ENCODE measurements around the gene SMIM1. TPM values are rescaled to one million over a fixed set of nuclear protein-coding genes. Genes with fewer than 3 reads are reported as not detected.
"Not testable (repeated sequence)": the region's sequence is repeated elsewhere in the genome, so short reads cannot be mapped to it uniquely, and the experiment has no call there.

SMIM1 gene
- total RNA-seq, 1 donor from 2014 or later: 1.6 TPM

DNA sequence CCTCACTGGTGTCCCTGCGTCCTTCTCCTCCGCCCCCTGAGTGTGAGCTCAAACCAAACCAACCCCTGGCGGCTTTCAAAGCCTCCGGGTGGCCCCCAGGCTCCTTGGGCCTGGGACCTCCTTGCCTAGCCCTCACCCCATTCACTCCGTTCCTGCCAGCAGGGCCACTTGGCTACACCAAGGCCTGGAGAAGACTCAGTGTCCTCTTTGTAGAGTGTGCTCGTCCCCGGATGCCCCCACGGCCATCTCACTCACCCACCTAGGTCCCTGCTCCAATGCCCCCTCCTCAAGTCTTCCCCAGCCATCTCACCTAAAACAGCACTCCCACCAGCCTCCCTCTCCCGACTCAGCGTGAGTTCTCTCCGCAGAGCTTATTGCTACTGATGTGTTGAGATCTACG is 27.5 kb upstream of the SMIM1 start:
- Histone ChIP-seq H3K9me3 (ENCODE audit: control insufficient read depth in 3 of 3, low read length in 3 of 3) (no peaks in the 10 kb centered on the region), H3K4me1 (ENCODE audit: control insufficient read depth in 3 of 3, insufficient read depth in 3 of 3, low read length in 3 of 3) (peaks cover 23 to 39% (median 28%) of the 10 kb centered on the region in 3 donors), H3K9ac (ENCODE audit: low read depth in 1 of 3, low read length in 3 of 3) (peak overlapping the region in 2 of 3 donors; percentile 80 to 88), H3K27me3 (ENCODE audit: control insufficient read depth in 3 of 3, insufficient read depth in 3 of 3, low read length in 3 of 3) (no peaks in the 10 kb centered on the region), H3K4me3 (ENCODE audit: low read length in 3 of 3) (peak overlapping the region in 2 of 3 donors; percentile 79 to 85), H3K27ac (ENCODE audit: low read depth, low read length) (no peak overlapping the region), H3K36me3 (ENCODE audit: control insufficient read depth in 3 of 3, insufficient read depth in 3 of 3, low read length in 3 of 3) (peaks cover 18 to 25% (median 21%) of the 10 kb centered on the region in 3 donors)

DNA sequence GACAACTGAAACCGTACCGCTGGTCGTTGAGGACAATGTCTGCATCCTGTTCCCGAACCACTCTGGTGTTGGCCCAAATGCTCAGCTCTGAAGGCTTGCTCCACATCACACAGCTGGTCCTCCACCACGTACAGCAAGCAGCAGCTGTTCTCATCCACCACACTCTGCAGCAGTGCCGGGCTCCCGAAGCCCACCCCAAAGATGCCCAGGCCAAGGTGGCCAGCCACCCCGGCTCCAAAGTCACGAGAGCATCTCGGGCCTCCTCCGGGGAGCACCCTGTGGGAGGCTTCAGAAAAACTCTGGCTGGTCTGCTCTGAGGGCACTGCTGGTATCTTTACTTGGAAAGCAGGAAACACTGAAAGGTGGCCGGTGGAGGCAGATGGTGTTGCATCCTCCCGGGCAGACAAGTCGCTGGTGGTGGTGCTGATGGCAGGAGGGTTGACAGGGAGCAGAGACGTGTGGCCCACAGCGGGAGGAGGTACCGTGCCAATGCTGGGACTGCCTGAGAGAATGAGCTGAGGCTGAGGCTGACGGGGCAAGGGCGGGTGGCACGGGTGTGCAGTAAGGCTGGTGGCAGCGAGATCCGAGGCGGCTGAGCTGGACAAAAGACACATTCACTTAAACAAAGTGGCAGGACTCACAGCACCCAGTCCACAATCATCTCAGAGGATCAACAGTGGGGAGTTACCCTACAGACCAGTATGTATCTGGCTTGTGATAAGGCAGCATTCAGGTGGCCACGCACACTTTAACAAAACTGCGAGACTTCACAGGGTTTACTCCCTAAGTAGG is 26.8 kb upstream of the SMIM1 start:
- peak overlapping the region; percentile 79 for H3K27ac ChIP-seq (ENCODE audit: low read depth, low read length)
- H3K4me1 ChIP-seq (ENCODE audit: control insufficient read depth in 3 of 3, insufficient read depth in 3 of 3, low read length in 3 of 3): peaks cover 23 to 39% (median 28%) of the 10 kb centered on the region in 3 donors
- no peaks in the 10 kb centered on the region for H3K9me3 ChIP-seq (ENCODE audit: control insufficient read depth in 3 of 3, low read length in 3 of 3)
- peak overlapping the region; percentile 66 to 88 (median 80) for H3K9ac ChIP-seq (ENCODE audit: low read depth in 1 of 3, low read length in 3 of 3)
- peaks cover 0 to 1% (median 0%) of the 10 kb centered on the region in 3 donors for H3K27me3 ChIP-seq (ENCODE audit: control insufficient read depth in 3 of 3, insufficient read depth in 3 of 3, low read length in 3 of 3)
- H3K36me3 ChIP-seq (ENCODE audit: control insufficient read depth in 3 of 3, insufficient read depth in 3 of 3, low read length in 3 of 3): peaks cover 16 to 21% (median 21%) of the 10 kb centered on the region in 3 donors
- H3K4me3 ChIP-seq (ENCODE audit: low read length in 3 of 3): peak overlapping the region; percentile 65 to 85 (median 79)

DNA sequence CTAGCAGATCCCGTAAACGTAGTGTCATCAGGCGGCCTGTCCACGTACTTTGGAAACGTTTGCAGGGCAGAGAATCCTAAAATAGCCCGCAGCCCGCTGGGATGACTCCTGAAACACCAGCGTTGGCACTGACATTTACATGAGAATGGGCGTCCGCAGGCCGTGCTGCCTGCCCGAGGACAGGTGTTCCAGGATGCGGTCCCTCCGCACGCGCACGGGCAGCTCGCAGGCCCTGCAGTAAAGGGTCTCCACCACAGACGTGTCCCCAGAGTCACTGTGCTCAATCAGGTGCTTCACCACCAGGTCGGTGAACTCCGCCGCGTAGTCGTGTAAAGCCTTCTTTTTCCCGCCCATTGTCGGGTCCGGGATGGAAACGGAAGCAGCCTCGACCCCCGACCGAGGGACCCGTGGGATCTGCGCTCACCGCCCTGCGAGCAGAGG is 26.1 kb upstream of the SMIM1 start:
- peak overlapping the region; percentile 65 to 85 (median 79) for H3K4me3 ChIP-seq (ENCODE audit: low read length in 3 of 3)
- H3K4me1 ChIP-seq (ENCODE audit: control insufficient read depth in 3 of 3, insufficient read depth in 3 of 3, low read length in 3 of 3): peaks cover 23 to 39% (median 28%) of the 10 kb centered on the region in 3 donors
- no peaks in the 10 kb centered on the region for H3K9me3 ChIP-seq (ENCODE audit: control insufficient read depth in 3 of 3, low read length in 3 of 3)
- H3K27me3 ChIP-seq (ENCODE audit: control insufficient read depth in 3 of 3, insufficient read depth in 3 of 3, low read length in 3 of 3): peaks cover 0 to 2% (median 0%) of the 10 kb centered on the region in 3 donors
- H3K27ac ChIP-seq (ENCODE audit: low read depth, low read length): peak overlapping the region; percentile 79
- peak overlapping the region; percentile 66 to 88 (median 80) for H3K9ac ChIP-seq (ENCODE audit: low read depth in 1 of 3, low read length in 3 of 3)
- H3K36me3 ChIP-seq (ENCODE audit: control insufficient read depth in 3 of 3, insufficient read depth in 3 of 3, low read length in 3 of 3): peaks cover 16 to 17% (median 16%) of the 10 kb centered on the region in 3 donors

DNA sequence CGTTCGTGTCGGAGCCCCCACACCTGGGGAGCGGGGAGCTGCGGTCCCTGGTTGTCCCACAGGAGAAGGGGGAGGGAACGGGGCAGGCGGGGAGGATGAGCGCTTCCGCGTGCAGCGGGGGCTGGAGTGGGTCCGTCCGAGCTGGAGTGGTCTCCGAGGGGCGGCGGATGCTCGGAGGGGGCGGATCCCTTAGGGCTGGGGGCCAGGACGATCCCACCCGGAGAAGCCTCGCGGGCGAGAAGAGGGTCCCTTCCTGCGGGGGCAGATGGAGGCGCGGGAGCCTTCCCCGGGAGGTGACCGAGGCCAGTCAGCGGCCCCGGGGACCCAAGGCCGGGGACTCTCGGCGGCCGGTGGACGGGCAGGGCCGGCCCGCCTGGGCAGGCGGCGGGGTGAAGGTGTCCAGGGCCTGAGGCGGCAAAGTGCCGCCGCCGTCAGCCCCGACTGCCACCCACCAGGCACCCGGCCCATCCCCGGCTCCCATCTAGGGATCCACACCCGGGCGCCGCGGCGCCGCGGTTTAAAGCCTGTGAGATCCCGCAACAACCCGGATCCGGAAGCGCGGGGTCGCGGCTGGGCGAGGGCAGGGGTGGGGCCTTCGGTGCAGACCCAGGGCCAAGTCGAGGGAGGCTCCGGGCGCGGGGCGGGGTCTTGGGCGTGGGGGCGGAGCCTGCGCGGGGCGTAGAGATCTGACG is 25.6 kb upstream of the SMIM1 start:
- Histone ChIP-seq H3K4me1 (ENCODE audit: control insufficient read depth in 3 of 3, insufficient read depth in 3 of 3, low read length in 3 of 3) (peaks cover 23 to 39% (median 28%) of the 10 kb centered on the region in 3 donors), H3K27ac (ENCODE audit: low read depth, low read length) (peak overlapping the region; percentile 79), H3K36me3 (ENCODE audit: control insufficient read depth in 3 of 3, insufficient read depth in 3 of 3, low read length in 3 of 3) (peaks cover 11 to 13% (median 11%) of the 10 kb centered on the region in 3 donors), H3K9me3 (ENCODE audit: control insufficient read depth in 3 of 3, low read length in 3 of 3) (no peaks in the 10 kb centered on the region), H3K27me3 (ENCODE audit: control insufficient read depth in 3 of 3, insufficient read depth in 3 of 3, low read length in 3 of 3) (peaks cover 0 to 2% (median 0%) of the 10 kb centered on the region in 3 donors), H3K4me3 (ENCODE audit: low read length in 3 of 3) (peak overlapping the region; percentile 70 to 85 (median 79)), H3K9ac (ENCODE audit: low read depth in 1 of 3, low read length in 3 of 3) (peak overlapping the region; percentile 66 to 88 (median 80))

DNA sequence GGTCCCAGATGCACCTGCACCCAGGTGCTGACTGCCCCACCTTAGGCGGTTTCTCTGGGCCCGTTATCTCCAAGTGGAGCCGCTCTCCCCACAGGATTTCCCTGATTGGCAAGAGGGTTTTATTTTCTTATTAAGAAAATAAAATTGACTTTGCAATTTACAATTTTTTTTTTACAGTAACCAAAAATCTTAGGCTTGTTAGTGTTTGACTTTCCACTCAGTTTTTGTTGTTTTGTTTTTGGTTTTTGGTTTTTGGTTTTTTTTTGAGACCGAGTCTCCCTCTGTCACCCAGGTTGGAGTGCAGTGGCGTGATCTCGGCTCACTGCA is 25.1 kb upstream of the SMIM1 start:
- peak overlapping the region; percentile 33 to 88 (median 59) for H3K9ac ChIP-seq (ENCODE audit: low read depth in 1 of 3, low read length in 3 of 3)
- H3K27me3 ChIP-seq (ENCODE audit: control insufficient read depth in 3 of 3, insufficient read depth in 3 of 3, low read length in 3 of 3): peaks cover 0 to 4% (median 0%) of the 10 kb centered on the region in 3 donors
- no peaks in the 10 kb centered on the region for H3K9me3 ChIP-seq (ENCODE audit: control insufficient read depth in 3 of 3, low read length in 3 of 3)
- peak overlapping the region; percentile 79 for H3K27ac ChIP-seq (ENCODE audit: low read depth, low read length)
- peaks cover 23 to 38% (median 28%) of the 10 kb centered on the region in 3 donors for H3K4me1 ChIP-seq (ENCODE audit: control insufficient read depth in 3 of 3, insufficient read depth in 3 of 3, low read length in 3 of 3)
- H3K4me3 ChIP-seq (ENCODE audit: low read length in 3 of 3): peak overlapping the region; percentile 70 to 85 (median 79)
- H3K36me3 ChIP-seq (ENCODE audit: control insufficient read depth in 3 of 3, insufficient read depth in 3 of 3, low read length in 3 of 3): peaks cover 6 to 9% (median 6%) of the 10 kb centered on the region in 3 donors

DNA sequence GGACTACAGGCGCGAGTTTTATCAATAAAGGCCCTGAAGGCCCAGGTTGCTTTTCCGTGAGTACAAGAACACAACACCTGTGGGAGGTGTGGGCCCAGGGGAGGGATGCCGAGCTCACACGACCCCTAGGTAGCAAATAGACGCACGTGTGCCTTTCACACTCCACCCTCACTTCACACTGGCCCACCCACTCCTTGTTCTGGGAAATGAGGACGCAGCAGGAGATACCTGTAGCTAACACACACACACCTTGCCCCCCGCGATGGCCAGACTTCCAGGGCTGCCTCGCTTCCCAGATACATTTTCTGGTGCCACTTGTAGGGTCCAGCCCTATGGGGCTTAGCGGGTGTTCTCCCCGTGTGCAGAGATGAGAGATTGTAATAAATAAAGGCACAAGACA is 24.6 kb upstream of the SMIM1 start:
- H3K27ac ChIP-seq (ENCODE audit: low read depth, low read length): no peak overlapping the region
- peaks cover 1 to 5% (median 2%) of the 10 kb centered on the region in 3 donors for H3K36me3 ChIP-seq (ENCODE audit: control insufficient read depth in 3 of 3, insufficient read depth in 3 of 3, low read length in 3 of 3)
- peak overlapping the region in 1 of 3 donors; percentile 79 for H3K4me3 ChIP-seq (ENCODE audit: low read length in 3 of 3)
- H3K4me1 ChIP-seq (ENCODE audit: control insufficient read depth in 3 of 3, insufficient read depth in 3 of 3, low read length in 3 of 3): peaks cover 23 to 33% (median 28%) of the 10 kb centered on the region in 3 donors
- H3K9me3 ChIP-seq (ENCODE audit: control insufficient read depth in 3 of 3, low read length in 3 of 3): no peaks in the 10 kb centered on the region
- peaks cover 0 to 6% (median 0%) of the 10 kb centered on the region in 3 donors for H3K27me3 ChIP-seq (ENCODE audit: control insufficient read depth in 3 of 3, insufficient read depth in 3 of 3, low read length in 3 of 3)
- H3K9ac ChIP-seq (ENCODE audit: low read depth in 1 of 3, low read length in 3 of 3): no peak overlapping the region

DNA sequence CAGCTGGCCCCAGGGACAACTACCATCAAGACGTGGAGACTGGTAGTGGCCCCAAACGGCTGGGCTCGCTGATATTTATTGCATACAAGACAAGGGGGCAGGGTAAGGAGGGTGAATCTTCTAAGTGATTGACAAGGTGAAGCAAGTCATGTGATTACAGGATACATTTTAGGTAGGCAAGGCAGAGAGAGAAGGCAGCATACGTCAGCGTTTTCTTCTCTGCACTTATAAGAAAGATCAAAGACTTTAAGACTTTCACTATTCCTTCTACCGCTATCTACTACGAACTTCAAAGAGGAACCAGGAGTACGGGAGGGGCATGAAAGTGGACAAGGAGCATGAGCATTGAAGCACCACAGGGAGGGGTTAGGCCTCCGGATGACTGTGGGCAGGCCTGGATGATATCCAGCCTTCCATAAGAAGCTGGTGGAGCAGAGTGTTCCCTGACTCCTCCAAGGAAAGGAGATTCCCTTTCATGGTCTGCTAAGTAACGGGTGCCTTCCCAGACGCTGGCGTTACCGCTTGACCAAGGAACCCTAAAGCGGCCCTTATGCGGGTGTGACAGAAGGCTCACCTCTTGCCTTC is 24.1 kb upstream of the SMIM1 start:
- peaks cover 23 to 30% (median 25%) of the 10 kb centered on the region in 3 donors for H3K4me1 ChIP-seq (ENCODE audit: control insufficient read depth in 3 of 3, insufficient read depth in 3 of 3, low read length in 3 of 3)
- not testable (repeated sequence) for H3K27ac ChIP-seq (ENCODE audit: low read depth, low read length); H3K9me3 ChIP-seq (ENCODE audit: control insufficient read depth in 3 of 3, low read length in 3 of 3); H3K27me3 ChIP-seq (ENCODE audit: control insufficient read depth in 3 of 3, insufficient read depth in 3 of 3, low read length in 3 of 3); H3K36me3 ChIP-seq (ENCODE audit: control insufficient read depth in 3 of 3, insufficient read depth in 3 of 3, low read length in 3 of 3); H3K9ac ChIP-seq (ENCODE audit: low read depth in 1 of 3, low read length in 3 of 3); H3K4me3 ChIP-seq (ENCODE audit: low read length in 3 of 3)

DNA sequence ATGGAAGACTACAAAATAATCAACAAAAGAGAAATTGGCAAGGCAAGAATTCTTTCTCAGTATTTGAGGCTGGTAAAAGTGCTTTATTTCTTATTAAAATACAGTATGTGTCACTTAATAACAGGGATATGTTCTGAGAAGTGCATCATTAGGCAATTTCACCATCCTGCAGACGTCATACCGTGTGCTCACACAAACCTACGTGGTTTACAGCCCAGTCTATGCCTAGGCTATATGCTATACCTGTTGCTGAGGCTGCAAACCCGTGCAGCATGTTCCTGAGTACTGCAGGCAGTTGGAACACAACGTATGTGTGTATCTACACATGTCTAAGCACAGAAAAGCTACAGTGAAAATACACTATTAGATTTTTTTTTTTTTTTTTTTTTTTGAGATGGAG is 23.0 kb upstream of the SMIM1 start:
- Histone ChIP-seq H3K4me1 (ENCODE audit: control insufficient read depth in 3 of 3, insufficient read depth in 3 of 3, low read length in 3 of 3) (peaks cover 21 to 28% (median 23%) of the 10 kb centered on the region in 3 donors), H3K36me3 (ENCODE audit: control insufficient read depth in 3 of 3, insufficient read depth in 3 of 3, low read length in 3 of 3) (peaks cover 0 to 2% (median 0%) of the 10 kb centered on the region in 3 donors), H3K9me3 (ENCODE audit: control insufficient read depth in 3 of 3, low read length in 3 of 3) (no peaks in the 10 kb centered on the region), H3K4me3 (ENCODE audit: low read length in 3 of 3) (no peak overlapping the region), H3K9ac (ENCODE audit: low read depth in 1 of 3, low read length in 3 of 3) (no peak overlapping the region), H3K27me3 (ENCODE audit: control insufficient read depth in 3 of 3, insufficient read depth in 3 of 3, low read length in 3 of 3) (peaks cover 0 to 17% (median 12%) of the 10 kb centered on the region in 3 donors), H3K27ac (ENCODE audit: low read depth, low read length) (no peak overlapping the region)

DNA sequence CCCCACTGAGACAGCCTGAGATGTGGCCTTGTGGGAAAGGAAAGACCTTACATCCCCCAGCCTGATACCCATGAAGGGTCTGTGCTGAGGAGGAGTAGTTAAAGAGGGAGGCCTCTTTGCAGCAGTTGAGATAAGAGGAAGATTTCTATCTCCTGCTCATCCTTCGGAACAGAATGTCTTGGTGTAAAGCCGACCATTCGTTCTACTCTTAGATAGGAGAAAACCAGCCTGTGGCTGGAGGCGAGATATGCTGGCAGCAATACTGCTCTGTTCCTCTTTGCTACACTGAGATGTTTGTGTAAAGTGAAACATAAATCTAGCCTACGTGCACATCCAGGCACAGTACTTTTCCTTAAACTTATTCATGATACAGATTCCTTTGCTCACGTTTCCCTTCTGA is 21.8 kb upstream of the SMIM1 start:
- Histone ChIP-seq H3K4me3 (ENCODE audit: low read length in 3 of 3) (no peak overlapping the region), H3K9ac (ENCODE audit: low read depth in 1 of 3, low read length in 3 of 3) (no peak overlapping the region), H3K9me3 (ENCODE audit: control insufficient read depth in 3 of 3, low read length in 3 of 3) (no peaks in the 10 kb centered on the region), H3K27ac (ENCODE audit: low read depth, low read length) (no peak overlapping the region), H3K4me1 (ENCODE audit: control insufficient read depth in 3 of 3, insufficient read depth in 3 of 3, low read length in 3 of 3) (peaks cover 9 to 16% (median 11%) of the 10 kb centered on the region in 3 donors), H3K27me3 (ENCODE audit: control insufficient read depth in 3 of 3, insufficient read depth in 3 of 3, low read length in 3 of 3) (peaks cover 0 to 27% (median 16%) of the 10 kb centered on the region in 3 donors), H3K36me3 (ENCODE audit: control insufficient read depth in 3 of 3, insufficient read depth in 3 of 3, low read length in 3 of 3) (no peaks in the 10 kb centered on the region)

All from skeletal muscle tissue (tissue), 4 donors.